Progenitor cell of endocrine pancreas (in vitro differentiated cells): ENCODE data around the gene POLR3H. TPM values are rescaled to one million over a fixed set of nuclear protein-coding genes. Genes with fewer than 3 reads are reported as not detected.
A peak's percentile ranks its signal among the peaks of the same experiment; 100 is the strongest.
"Not testable (repeated sequence)": the region's sequence is repeated elsewhere in the genome, so short reads cannot be mapped to it uniquely, and the experiment has no call there.

Experiments used
- DNase-seq: peaks from one replicate; pipeline ENCODE4 v3.0.0; 2021; ENCODE audit warnings: low spot score; ENCODE audit not compliant: unreplicated experiment
- H3K27ac Mint-ChIP-seq: 2 replicates; pipeline ENCODE4 v1.8.0; 2021; ENCODE audit warnings: mild to moderate bottlenecking, moderate library complexity, mixed read lengths
- H3K27me3 Mint-ChIP-seq: 2 replicates; pipeline ENCODE4 v1.8.0; 2021; ENCODE audit warnings: mixed read lengths
- H3K36me3 Mint-ChIP-seq: 2 replicates; pipeline ENCODE4 v1.8.0; 2022; ENCODE audit warnings: mixed read lengths; ENCODE audit not compliant: insufficient read depth
- H3K4me1 Mint-ChIP-seq: 2 replicates; pipeline ENCODE4 v1.8.0; 2021; ENCODE audit warnings: low read depth, mixed read lengths
- H3K4me3 Mint-ChIP-seq: 2 replicates; pipeline ENCODE4 v1.8.0; 2021; ENCODE audit warnings: low read depth, mild to moderate bottlenecking, moderate library complexity, mixed read lengths
- H3K9me3 Mint-ChIP-seq: 2 replicates; pipeline ENCODE4 v1.8.0; 2021; ENCODE audit warnings: low read depth, mixed read lengths
- long read RNA-seq: library from polyadenylated mRNA; unstranded; transcript quantifications from one replicate; pipeline ENCODE4 v2.0.0, GENCODE V29; 2020
- total RNA-seq: library from RNA; stranded (reverse); gene quantifications from 2 replicates; pipeline ENCODE4 v1.2.1, GENCODE V29; 2021
- TF ChIP-seq, protein P1 (sequence below): fragments of 200-600 bp; sonication (generic); IDR thresholded peaks from one replicate; pipeline ENCODE4 v1.5.0; 2021; ENCODE audit warnings: antibody characterized with exemption, mild to moderate bottlenecking; ENCODE audit not compliant: unreplicated experiment

POLR3H gene, protein sequence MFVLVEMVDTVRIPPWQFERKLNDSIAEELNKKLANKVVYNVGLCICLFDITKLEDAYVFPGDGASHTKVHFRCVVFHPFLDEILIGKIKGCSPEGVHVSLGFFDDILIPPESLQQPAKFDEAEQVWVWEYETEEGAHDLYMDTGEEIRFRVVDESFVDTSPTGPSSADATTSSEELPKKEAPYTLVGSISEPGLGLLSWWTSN
- total RNA-seq = 43.5 and 44.1 TPM in 2 replicates
- long read RNA-seq, full-length matches to known transcripts = 7 of 13 reads
- long read RNA-seq, partial matches to known transcripts = 1 of 13 reads
- long read RNA-seq, other reads (novel, unspliced or antisense) = 5 of 13 reads

DNA sequence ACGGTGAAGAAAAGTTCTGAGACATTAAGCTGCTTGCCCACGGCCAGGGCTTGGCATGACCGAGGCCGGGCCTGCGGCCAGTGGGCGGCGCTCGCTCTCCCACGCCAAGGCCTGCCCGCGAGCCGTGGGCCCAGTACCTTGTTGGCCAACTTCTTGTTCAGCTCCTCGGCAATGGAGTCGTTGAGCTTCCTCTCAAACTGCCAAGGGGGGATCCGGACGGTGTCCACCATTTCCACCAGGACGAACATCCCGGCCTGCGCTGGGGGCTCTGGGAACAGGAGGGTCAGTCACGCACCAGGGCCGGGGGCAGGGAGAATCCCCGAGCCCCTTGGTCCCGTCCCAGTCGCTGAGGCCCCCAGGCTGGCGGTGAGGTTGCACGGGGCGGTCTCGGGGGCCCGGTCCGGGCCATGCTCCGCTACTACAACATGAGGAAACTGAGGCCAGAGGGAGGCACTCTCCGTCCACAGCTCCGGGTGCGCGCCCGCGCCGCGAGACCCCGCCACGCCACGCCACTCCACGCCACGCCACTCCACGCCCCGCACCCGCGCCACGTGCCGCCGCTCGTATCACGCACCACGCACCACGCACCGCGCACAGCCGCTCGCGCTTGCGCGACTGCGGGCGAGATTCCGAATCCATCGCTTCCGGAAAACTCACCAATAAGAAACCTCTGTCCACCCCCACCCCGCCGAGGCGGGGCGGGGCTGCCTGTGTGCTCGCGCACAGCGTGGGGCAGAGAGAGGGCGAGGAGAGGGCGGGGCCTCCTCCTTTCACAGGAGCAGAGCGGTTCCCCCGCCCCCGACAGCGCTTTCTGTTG lies at the start of gene POLR3H:
Gene POLR3H, minus strand, starts transcription at position 617 of the 817 bp plus-strand sequence. Its CDS starts 369 bp downstream, at position 248.
- peaks cover 25% of the 10 kb centered on the region for H3K4me1 Mint-ChIP-seq
- H3K9me3 Mint-ChIP-seq = no peaks in the 10 kb centered on the region
- H3K36me3 Mint-ChIP-seq = peaks cover 4% of the 10 kb centered on the region
- TF ChIP-seq, protein P1, sequence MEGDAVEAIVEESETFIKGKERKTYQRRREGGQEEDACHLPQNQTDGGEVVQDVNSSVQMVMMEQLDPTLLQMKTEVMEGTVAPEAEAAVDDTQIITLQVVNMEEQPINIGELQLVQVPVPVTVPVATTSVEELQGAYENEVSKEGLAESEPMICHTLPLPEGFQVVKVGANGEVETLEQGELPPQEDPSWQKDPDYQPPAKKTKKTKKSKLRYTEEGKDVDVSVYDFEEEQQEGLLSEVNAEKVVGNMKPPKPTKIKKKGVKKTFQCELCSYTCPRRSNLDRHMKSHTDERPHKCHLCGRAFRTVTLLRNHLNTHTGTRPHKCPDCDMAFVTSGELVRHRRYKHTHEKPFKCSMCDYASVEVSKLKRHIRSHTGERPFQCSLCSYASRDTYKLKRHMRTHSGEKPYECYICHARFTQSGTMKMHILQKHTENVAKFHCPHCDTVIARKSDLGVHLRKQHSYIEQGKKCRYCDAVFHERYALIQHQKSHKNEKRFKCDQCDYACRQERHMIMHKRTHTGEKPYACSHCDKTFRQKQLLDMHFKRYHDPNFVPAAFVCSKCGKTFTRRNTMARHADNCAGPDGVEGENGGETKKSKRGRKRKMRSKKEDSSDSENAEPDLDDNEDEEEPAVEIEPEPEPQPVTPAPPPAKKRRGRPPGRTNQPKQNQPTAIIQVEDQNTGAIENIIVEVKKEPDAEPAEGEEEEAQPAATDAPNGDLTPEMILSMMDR = peak; percentile 62
- H3K27me3 Mint-ChIP-seq = no peaks in the 10 kb centered on the region
- DNase-seq = peak; percentile 93
- H3K4me3 Mint-ChIP-seq = peak within 1 kb of the TSS; percentile 94
- H3K27ac Mint-ChIP-seq = peak within 1 kb of the TSS; percentile 97

DNA sequence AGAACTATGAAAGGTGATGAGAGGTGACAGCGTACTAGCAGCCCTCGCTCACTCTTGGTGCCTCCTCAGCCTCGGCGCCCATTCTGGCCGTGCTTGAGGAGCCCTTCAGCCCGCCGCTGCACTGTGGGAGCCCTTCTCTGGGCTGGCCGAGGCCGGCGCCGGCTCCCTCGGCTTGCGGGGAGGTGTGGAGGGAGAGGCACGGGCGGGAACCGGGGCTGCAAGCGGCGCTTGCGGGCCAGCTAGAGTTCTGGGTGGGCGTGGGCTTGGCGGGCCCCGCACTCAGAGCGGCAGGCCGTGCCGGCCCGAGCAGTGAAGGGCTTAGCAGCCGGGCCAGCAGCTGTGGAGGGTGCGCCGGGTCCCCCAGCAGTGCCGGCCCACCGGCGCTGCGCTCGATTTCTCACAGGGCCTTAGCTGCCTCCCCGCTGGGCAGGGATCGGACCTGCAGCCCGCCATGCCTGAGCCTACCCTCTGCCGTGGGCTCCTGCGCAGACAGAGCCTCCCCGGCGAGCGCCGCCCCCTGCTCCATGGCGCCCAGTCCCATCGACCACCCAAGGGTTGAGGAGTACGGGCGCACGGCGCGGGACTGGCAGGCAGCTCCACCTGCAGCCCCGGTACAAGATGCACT lies 49.2 kb upstream of the POLR3H start:
- H3K4me1 Mint-ChIP-seq, DNase-seq, H3K36me3 Mint-ChIP-seq, H3K27me3 Mint-ChIP-seq, H3K4me3 Mint-ChIP-seq, H3K9me3 Mint-ChIP-seq, H3K27ac Mint-ChIP-seq: not testable (repeated sequence)

DNA sequence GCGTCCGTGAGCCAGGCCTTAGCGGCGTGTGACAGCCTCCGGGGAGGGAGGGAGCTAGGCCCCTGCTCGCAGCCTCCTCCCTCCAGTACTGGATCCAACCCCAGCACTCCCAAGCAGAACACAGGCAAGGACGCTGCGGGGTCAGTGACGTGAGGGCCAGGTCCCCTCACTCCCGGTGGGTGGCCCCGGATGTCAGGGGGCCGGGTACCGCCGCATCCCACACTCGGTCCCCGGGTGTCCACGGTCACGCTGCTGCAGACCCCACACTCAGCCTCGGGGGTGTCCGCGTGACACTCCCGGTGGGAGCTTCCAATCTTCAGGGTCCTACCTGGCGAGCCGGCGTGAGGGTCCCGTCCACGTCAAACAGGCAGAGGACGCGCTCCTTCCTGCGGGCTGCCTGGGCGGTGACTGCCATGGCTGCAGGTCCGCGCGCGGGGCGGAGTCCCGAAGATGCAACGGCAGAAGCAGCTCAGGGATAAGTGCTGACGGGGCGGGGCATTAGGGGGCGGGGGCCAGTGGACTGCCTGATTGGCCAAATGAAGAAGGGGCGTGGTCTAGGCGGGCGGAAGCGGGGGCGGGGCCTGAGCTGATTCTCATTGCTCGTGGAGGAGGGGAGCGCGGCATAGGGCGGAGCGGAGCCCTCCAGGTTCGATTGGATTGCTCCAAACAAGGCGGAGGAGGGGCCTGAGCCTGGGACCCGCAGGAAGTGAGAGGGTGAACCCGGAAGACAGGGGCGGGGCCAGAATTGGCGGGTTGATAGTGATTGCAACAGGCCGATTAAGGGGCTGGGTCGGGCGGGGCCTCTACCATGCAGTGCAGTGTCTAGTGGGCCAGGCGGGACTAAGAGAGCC lies 45.3 kb upstream of the POLR3H start, which contains the start of gene PMM1:
Gene PMM1, minus strand, starts transcription at position 450 of the 851 bp plus-strand sequence. Its CDS starts 35 bp downstream, at position 415.
- TF ChIP-seq, protein P1 = no peak
- H3K27me3 Mint-ChIP-seq = no peaks in the 10 kb centered on the region
- peak within 1 kb of the TSS; percentile 96 for H3K27ac Mint-ChIP-seq
- no peaks in the 10 kb centered on the region for H3K9me3 Mint-ChIP-seq
- peaks cover 19% of the 10 kb centered on the region for H3K4me1 Mint-ChIP-seq
- peaks cover 4% of the 10 kb centered on the region for H3K36me3 Mint-ChIP-seq
- peak; percentile 100 for DNase-seq
- H3K4me3 Mint-ChIP-seq = peak within 1 kb of the TSS; percentile 94

DNA sequence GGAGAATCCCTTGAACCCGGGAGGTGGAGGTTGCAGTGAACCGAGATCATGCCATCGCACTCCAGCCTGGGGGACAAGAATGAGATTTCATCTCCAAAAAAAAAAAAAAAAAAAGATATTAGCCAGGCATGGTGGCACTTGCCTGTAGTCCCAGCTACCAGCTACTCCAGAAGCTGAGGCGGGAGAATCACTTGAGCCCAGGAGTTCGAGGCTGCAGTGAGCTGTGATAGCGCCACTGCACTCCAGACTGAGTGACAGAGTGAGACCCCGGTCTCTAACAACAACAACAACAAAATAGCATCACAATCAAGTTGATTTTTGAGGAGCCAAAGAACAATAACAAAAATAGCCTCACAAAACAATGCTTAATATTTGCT lies 43.1 kb upstream of the POLR3H start:
- TF ChIP-seq, protein P1 = no peak
- Mint-ChIP-seq H3K4me3 (peak overlapping the region; percentile 94), H3K36me3 (peaks cover 14% of the 10 kb centered on the region), H3K27me3 (no peaks in the 10 kb centered on the region), H3K4me1 (peaks cover 20% of the 10 kb centered on the region), H3K27ac (peak overlapping the region; percentile 97), H3K9me3 (no peaks in the 10 kb centered on the region)
- DNase-seq = no peak

DNA sequence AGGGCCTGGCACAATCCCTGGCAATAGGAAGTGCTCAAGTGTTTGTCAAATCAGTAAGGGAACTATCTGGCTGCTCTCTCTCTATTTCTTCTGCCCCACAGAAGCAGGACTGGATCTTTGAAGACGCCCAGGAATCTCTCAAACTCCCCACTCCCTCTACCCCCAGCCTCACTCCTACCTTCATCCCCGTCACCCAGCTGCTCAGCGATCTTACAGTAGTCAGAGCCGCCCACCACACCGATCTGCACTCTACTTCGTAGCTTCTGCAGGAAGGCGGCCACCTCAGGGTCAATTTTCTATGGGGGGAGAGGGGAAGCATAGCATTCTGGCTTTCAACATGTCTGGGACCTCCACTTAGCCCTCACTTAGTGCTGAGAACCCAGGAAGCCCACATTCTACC lies 41.6 kb upstream of the POLR3H start:
- Mint-ChIP-seq H3K27ac (peak overlapping the region; percentile 59), H3K27me3 (no peaks in the 10 kb centered on the region), H3K4me1 (peaks cover 20% of the 10 kb centered on the region), H3K36me3 (peaks cover 14% of the 10 kb centered on the region), H3K9me3 (no peaks in the 10 kb centered on the region), H3K4me3 (no peak overlapping the region)
- TF ChIP-seq, protein P1 = no peak
- no peak for DNase-seq
